Body of pancreas (tissue), 4 donors: Measurements from ENCODE around the gene NPR1.

ENCODE experiments used
- CTCF ChIP-seq, 7 experiments: fragments of 450-650 bp in 4 of 7; fragments of 200-600 bp in 3 of 7; sonication (generic) in 3 of 7; IDR thresholded peaks; one replicate each; pipeline ENCODE4 v1.5.1; 2016 to 2019; ENCODE audit warnings: antibody characterized with exemption in 7 of 7
- POLR2A ChIP-seq, 3 donors: fragments of 450-650 bp; IDR thresholded peaks; one replicate each; pipeline ENCODE4 v1.6.1; 2016; ENCODE audit warnings: antibody characterized with exemption in 3 of 3, mild to moderate bottlenecking in 2 of 3

GRCh38 chr1:153640861-153641260, 37.6 kb upstream of the NPR1 start:
- TF ChIP-seq POLR2A (IDR thresholded peaks at IDR 0.05) (no peak), CTCF (IDR thresholded peaks at IDR 0.05) (no peak)
